DMS79 (cell line): ENCODE results near the gene LLGL1.

Source experiments
- DNase-seq: peaks from one replicate; lab custom pipeline; 2025; lab: John Stamatoyannopoulos, UW

LLGL1 gene

DNA sequence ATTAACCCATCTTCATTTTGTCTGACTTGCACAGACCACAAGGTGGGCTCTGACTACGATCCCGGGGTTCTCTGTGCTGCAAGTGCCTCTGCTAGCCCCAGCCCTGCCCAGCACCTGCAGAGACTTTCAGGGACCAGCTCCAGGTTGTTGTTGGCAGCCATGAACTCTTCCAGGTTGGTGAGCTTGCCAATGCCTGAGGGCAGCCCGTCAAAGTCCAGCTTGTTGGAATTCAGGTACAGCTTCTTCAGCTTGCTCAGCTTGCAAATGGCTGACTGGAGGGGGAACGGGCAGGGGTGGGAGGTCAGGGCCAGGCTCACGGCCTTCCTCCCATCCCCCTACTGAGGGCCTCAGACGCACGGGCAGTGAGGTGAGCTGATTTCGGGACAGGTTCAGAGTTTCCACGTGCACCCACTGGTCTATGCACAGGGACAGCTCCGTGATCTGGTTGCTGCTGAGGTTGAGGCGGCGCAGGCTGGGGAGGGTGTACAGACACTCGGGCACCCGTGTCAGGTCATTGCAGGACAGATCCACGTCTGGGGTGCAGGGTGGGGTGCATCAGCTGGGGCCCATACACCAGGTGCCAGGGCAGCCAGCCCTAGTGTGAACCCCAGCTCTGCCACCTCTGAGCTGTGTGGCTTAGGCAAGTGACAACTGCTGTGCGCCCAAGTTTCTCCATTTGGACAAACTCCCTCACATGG is 27.9 kb downstream of the LLGL1 start:
- no peak for DNase-seq

DNA sequence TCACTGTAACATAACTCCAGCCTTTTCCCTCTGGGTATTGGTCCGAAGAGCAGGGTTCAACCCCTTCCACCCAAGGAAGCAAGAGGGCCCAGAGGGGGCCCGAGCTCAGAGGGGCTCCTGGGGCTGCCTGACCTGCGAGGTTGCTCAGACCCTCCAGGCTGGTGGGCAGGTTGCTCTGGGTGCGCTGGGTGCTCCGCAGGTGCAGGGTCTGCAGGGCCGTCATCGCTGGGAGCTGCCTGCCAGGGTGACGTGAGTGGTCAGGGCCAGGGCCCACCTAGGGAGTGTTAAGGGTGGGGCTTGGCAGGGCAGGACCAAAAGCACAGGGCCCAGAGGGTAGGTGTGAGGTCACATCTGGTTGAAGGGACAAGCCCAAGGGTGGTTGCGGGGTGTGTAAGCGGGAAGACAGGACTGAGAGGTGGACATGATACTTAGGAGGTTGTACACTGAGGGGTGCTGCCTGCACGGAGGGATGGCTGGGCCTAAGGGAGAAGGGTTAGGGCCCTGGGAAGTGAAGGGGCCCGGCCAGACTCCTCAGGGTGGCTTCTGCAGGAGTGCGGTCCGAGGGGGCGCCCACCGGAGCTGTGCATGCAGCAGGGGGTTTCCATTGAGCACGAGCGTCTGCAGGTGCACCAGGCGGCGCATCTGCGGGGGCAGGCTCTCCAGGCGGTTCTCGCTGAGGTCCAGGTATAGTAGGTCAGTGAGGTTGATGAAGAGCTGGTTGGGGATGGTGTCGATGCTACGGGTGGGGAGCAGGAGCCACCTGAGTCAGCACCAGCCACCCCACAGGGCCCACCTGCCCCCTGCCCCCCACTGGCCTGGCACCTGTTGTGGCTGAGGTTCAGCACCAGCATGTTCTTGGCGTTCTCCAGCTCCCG is 28.7 kb downstream of the LLGL1 start:
- DNase-seq = no peak

DNA sequence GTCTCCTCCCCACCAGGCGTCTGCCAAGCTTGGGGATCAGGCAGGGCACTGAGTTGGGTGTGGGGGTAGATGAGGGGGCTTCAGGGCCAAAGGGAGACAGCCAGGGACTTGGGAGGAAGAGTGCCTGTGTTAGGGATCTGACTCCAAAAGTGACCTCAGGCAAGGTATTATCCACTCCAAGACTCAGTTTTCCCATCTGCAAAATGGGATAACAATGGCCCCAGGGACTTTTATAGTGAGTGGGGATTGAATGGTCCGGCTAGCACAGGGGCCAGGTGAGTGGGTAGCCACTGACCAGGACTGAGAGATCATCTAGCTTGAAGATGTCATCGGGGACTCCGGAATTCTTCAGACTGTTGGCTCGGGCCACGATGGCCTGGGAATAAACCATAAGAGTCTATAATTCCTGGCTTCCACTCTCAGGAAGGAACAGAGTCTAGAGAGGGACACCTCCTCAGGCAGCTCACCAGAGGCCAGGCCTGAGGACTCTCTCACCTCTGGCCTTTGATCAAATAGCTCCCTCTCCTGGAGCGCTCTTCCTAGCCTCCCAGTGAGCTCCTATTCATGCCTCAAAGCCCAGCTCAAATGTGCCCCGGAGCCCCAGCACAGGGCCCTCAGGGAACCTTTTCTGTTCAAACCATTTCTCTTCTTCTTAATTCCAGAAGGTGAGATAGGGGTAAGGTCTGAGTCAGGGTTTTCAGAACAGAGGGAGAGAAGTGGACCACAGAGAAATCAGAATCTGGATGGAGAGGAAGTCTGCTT is 29.6 kb downstream of the LLGL1 start:
- no peak for DNase-seq

DNA sequence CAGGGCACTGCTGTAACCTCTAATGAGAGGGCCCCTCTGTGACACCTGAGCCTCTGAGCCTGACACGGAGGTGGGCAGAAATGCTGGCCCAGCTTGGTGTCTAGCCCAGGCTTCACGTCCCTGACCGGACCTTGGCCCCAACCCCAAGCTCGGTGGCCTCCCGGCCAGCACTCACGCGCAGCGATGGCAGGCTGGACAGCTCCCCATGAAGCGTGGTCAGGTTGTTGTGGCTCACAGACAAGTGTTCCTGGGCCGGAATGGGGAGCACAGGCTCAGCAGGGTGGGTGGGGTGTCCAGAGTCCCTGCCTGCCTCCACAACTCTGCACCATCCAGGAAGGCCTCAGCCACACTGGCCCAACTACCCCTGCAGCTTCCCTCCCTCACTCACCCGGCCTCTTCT is 30.9 kb downstream of the LLGL1 start:
- DNase-seq = no peak

DNA sequence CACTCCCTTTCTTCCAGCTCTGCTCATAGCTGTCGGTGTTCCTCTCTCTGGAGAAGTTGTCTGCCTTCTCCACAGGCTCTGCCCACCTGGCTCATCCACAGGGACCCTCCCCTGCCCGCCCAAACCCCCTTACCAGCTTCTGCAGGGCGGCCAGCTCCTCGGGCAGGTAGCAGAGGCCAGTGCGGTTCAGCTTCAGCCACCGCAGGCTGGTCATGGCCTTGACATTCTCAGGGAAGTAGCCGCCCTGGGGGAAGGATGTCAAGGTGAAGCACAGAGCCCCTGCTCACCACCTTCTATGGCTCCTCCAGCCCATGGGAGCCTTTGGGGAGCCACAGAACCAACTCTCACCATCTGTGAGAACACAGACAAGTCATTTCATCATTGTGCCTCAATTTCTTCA is 31.3 kb downstream of the LLGL1 start:
- DNase-seq = no peak

DNA sequence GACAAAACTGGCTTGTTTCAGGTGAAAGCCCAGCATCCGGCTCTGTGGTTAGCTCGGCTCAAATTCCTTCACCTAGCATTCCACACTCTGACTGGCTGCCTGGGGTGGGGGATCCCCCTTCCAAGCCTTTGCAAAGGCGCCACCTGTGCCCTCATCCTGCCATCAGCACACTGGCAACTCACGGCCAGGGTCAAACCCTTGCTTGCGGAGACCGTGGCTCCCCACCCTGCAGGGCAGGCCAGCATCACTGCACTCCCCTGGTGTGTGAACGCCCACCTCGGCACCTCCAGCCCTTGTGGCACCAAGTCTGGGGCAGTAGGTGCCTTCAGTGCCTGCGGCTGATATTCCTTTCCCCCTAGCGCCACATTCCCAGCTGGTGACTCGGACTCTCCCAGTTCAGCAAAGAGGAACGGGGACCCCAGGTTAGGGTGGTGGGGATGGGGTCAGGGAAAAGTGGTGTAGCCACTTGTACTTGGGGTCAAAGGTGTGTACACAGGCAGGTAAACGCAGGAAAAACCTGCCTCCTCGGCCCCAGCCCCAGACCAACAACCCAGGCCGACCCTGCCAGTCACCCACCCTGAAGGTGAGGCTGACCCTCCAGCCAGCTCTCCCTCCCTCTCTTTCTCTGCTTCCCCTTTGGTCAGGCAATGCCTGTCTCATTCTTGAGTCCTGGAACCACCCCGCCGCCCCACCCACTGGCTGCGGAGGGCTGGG is 32.0 kb downstream of the LLGL1 start:
- no peak for DNase-seq

DNA sequence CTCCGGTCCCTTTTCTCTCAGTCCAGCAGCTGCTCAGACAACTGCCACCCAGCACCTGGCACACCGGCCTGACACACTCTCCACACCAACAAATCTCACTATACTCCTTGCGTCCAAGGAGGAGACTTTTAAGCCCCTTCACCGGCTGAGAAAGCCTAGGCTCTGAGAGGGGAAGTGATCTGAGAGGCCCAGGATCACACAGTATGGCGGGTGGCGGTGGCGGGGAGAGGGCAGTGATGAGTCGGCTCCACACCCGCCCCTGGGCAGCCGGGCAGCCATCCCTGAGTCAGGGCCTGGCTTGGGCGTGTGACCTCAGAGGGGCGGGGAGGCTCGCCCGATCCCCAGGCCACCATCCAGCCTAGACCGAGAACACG is 32.5 kb downstream of the LLGL1 start:
- DNase-seq = no peak

DNA sequence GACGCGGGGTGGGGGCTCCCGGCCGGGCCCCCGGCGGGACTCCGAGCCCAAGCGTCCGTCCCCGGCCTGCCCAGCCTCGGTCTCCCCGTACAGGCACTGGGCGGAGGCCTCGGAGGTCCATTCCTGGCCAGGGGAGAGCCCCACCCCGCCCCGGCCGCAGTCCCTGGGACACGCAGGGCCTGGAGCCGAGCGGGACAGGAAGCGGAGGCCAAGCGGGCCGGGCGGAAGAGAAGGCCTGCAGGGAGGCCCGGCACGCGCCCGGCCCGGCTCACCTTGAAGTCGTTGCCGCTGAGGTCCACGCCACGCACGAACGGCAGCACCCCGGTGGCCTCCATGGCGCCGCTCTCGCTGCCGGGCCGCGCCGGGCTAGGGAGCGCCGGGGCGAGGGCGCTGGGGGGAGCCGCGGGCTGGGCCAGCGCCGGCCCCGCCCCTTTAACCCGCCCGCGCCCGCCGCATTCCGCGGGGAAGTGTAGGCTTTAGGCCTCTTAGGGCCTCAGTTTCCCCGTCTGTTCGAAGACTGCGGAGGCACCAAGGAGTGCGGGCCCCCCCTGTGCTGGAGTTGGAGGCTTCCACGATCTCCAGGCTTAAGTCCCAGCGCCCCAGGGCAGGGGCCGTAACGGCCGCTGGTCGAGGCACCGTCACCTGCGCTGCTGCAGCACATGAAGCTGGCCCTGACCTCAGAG is 33.1 kb downstream of the LLGL1 start, which contains the start of gene FLII:
TSS of gene FLII (minus strand) at position 383 of the 683 bp plus-strand sequence. CDS start at position 335, 48 bp downstream.
- no peak for DNase-seq

DNA sequence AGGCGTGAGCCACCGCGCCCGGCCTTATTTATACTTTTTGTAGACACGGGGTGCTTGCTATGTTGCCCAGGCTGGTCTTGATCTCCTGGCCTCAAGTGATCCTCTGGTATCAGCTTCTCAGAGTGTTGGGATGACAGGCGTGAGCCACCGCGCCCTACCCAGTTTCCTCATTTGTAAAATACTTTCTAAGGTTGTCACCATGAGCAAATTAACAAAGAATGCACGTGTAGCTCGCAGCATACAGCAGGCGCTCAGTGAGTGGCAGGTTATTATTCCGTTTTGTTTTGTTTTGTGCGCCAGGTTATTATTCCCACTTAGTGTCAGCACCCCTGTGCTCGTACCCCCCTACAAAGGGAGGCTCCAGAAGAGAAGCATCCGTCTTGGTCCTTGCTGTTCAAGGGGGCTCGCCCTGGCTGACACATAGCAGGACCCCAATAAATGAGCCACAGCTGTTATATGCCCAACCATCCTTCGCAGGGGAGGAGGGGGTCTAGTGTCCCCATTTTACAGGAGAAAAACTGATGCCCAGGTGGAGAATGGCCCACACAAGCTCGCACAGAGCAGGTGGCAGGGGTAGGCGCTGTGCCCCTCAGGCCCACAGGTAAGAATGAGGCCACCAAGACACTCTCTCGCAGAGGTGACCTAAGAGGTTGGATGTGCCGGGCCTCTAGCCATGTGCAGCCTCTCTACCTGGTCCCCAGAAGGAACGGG is 34.3 kb downstream of the LLGL1 start:
- DNase-seq = no peak

DNA sequence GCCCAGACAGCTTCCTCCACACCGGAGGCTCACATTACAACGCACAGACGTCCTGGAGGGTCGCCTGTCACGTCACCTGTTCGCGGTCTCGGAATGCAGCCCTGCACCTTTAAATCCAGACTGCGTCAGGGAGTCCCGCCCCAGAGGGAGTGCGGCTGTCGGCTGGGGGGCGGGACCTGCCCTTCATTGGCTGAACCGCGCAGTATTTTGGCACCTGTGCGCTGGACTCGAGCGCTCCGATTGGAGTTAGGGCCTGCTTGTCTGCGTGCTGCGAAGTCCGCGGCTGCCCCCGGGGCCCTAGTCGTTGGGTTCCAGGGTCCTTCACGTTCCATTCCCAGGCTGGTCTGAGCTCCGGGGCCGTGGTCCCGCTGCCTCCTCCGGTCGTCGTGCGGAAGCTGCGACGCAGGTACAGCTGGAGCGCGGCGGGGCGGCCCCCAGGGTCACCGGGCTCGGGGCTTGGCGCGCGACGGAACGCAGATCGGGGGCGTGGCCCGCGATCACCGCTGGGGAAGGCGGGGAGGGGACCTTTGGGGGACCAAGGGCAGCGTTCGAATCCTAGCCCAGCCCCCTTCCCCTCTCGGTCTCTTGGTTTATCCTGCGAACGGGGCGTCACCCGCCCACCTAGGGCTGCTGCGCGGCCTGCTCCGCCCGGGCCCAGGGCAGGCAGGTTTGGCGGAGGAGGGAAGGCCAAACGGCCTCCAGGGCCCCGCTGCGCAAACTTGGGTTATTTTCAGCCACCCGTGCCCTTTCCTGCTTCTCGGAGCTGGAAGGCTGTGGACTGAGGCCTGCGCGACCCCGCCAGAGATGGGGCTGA is 35.1 kb downstream of the LLGL1 start, which contains the start of gene MIEF2:
TSS of gene MIEF2 (plus strand) at position 331 of the 814 bp plus-strand sequence. CDS start 2,059 bp downstream, outside the sequence.
- peak; percentile 60 for DNase-seq

DNA sequence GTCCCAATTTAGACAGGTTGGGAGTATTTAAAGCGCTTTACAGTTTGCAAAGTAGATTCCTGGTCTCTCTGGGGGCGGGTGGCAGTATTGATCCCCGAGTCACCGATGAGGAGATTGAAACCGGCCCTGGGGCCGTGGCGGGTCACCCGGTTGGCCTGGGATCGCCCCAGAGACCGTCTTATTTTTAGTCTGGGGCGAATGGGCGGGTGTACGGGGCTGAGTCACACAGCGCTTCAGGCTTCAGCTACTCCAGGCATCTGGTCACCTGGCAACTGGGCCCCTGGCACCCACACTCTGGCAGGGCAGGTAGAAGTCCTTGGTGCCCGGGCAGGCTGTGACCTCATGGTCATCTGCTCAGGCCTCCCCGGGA is 35.7 kb downstream of the LLGL1 start:
- no peak for DNase-seq

DNA sequence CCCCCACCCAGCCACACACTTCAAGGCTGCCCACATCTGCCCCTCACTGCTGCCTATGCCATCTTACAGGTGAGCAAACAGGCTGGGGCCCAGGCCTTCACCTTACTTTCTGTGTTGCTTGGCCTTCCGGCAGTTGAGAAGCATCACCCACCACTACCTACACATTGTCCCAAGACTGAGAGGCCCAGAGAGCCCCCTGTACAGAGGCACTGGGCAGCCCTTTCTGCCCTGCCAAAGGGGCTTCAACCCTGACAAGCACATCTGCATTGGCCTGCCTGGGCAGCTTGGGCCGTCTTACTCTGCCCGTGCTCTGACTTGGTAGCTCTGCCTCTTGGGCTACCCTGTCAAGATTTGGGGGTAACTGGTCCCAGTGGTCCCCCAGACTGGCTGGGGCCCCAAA is 36.2 kb downstream of the LLGL1 start:
- no peak for DNase-seq

DNA sequence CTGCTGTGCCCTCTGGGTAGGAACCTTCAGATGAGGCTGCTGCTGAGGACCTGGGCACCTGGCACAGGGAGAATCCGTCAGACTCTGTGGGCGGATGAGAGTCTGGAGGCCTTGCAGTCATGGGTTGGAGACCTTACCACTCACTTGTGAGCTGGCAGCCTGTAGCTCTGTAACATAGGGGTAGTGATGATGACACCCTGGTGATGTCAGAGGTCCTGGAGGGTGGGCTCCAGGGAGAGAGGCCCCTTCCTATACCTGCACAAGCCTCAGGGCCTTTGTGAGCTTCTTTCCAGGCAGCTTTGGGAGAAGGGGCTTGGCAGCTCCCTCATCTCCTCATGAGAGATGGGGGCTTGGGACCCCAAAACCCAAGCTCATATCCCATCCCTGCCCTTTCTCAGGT is 36.7 kb downstream of the LLGL1 start:
- DNase-seq = no peak

DNA sequence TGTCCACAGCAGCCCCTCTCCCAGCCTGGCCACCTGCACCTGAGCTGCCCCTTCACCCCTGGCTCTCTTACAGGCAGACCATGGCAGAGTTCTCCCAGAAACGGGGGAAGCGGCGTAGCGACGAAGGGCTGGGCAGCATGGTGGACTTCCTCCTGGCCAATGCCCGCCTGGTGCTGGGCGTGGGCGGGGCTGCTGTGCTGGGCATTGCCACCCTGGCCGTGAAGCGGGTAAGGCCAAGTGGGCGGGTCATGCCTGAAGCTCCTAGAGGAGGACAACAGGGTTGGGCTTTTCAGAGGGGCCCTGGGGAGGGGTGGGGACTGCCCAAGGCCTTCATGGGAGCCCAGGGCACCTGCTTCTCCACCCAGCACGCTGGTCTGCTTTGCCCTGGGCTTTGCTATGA is 37.2 kb downstream of the LLGL1 start:
- no peak for DNase-seq

DNA sequence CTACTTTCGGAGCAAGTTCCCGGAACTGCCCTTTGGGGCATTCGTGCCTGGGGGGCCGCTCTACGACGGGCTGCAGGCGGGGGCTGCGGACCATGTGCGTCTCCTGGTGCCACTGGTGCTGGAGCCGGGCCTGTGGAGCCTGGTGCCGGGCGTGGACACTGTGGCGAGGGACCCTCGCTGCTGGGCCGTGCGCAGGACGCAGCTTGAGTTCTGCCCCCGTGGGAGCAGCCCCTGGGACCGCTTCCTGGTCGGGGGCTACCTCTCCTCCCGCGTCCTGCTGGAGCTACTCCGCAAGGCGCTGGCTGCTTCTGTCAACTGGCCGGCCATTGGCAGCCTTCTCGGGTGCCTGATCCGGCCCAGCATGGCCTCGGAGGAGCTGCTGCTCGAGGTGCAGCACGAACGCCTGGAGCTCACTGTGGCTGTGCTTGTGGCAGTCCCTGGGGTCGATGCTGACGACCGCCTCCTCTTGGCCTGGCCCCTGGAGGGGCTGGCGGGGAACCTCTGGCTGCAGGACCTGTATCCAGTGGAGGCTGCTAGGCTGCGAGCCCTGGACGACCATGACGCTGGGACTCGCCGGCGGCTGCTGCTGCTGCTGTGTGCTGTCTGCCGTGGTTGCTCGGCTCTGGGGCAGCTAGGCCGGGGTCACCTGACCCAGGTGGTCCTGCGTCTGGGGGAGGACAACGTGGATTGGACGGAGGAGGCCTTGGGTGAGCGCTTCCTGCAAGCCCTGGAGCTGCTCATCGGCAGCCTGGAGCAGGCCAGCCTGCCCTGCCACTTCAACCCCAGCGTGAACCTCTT is 38.6 kb downstream of the LLGL1 start:
- no peak for DNase-seq

DNA sequence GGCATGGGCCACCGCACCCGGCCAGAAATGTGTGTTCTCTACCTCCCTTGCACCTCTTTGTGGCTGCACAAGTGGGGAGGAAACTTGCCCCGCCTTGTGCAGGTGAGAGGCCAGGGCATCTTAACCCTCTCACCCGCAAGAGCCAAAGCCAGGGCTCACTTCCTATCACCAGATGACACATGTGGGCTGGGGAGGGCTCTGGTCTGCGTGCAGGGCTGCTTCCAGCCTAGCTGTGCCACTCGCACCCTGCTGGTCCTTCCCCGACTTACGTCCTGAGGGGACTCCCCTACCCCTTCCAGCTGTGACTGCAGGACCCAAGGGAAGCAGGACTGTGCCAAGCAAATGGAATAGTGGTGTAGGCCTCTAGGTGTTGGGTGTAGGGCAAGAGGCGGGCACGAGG is 41.9 kb downstream of the LLGL1 start:
- DNase-seq = no peak

DNA sequence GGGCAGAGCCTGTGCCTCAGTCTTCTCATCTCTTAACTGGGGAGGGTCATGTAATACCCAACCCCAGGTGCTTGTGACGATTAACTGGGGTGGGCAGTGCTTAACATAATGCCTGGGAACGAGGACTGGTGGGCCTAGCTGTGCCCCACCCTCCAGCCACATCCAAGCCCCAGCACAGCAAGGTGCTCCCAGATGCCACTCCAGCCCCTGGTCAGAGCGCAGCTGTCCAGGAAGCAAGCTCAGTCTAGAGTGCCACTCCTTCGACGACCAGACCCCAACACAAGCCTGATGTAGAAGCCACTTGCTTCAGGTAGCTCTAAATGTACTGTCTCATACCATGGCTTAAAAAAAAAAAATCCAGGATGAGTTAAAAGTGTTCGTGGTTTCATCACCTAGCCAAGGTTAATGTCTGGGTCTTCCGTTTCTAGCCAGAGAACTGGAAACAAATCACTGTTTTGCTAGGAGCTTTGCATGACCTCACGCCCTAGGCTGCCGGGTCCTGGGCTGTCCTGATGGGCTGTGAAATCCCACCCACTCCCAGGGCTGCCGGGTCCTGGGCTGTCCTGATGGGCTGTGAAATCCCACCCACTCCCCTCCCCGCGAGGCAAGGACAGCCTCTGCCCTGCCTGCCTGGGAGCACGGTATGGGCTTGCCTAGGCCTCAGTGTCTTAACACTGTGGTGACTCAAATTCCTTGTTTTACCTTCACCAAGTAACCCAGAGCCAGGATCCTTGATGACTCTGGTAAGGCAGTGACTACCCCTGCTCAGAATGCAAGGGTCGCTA is 42.7 kb downstream of the LLGL1 start:
- DNase-seq = no peak
